H1 (cell line): ENCODE data around the gene MEI1. TPM values are rescaled to one million over a fixed set of nuclear protein-coding genes. Genes with fewer than 3 reads are reported as not detected.

Source experiments
- CTCF ChIA-PET: fragments of 300-600 bp; sonication (Branson Sonifier 250); formaldehyde crosslinking; loops from one replicate; lab custom pipeline; 2021; ENCODE audit not compliant: partially characterized antibody; lab: Charles Lee
- POLR2A ChIA-PET: fragments of 300-600 bp; sonication (Branson Sonifier 250); formaldehyde crosslinking; loops from one replicate; lab custom pipeline; 2021; ENCODE audit warnings: inconsistent platforms; ENCODE audit not compliant: partially characterized antibody; lab: Charles Lee
- DNase-seq, 2 experiments: peaks; one replicate each; pipeline versions ENCODE4 v3.0.0 to v3.0.0-alpha.2; 2010 to 2022; ENCODE audit warnings: low spot score in 2 of 2, low read depth in 1 of 2, mixed read lengths in 1 of 2
- FAIRE-seq: peaks from 2 replicates; lab custom pipeline; 2011; peaks lifted over from hg19 to GRCh38; lab: Jason Lieb, UNC
- H2AFZ ChIP-seq: 2 replicates; pipeline ENCODE4 v1.8.1; 2012; ENCODE audit warnings: low read length, inconsistent platforms
- H2AK5ac ChIP-seq: 2 replicates; pipeline ENCODE4 v1.6.1; 2013; ENCODE audit warnings: low read depth, low read length
- H2BK120ac ChIP-seq: replicated peaks from 2 replicates; pipeline ENCODE3; 2013; ENCODE audit warnings: low read depth, low read length, inconsistent platforms
- H2BK12ac ChIP-seq: 2 replicates; pipeline ENCODE4 v1.6.1; 2013; ENCODE audit warnings: low read depth, low read length
- H2BK15ac ChIP-seq: 2 replicates; pipeline ENCODE4 v1.6.1; 2013; ENCODE audit warnings: low read length
- H2BK20ac ChIP-seq: 2 replicates; pipeline ENCODE4 v1.6.1; 2013; ENCODE audit warnings: low read length
- H2BK5ac ChIP-seq: 2 replicates; pipeline ENCODE4 v1.6.1; 2013; ENCODE audit warnings: low read depth, low read length
- H3K14ac ChIP-seq: 2 replicates; pipeline ENCODE4 v1.6.1; 2013; ENCODE audit warnings: inconsistent platforms; ENCODE audit not compliant: insufficient read length
- H3K18ac ChIP-seq: 2 replicates; pipeline ENCODE4 v1.6.1; 2013; ENCODE audit warnings: low read length; ENCODE audit errors: extremely low read depth
- H3K23ac ChIP-seq: 2 replicates; pipeline ENCODE4 v1.6.1; 2013; ENCODE audit warnings: inconsistent platforms; ENCODE audit not compliant: insufficient read length
- H3K23me2 ChIP-seq: 2 replicates; pipeline ENCODE4 v1.6.1; 2013; ENCODE audit warnings: low read depth, low read length
- H3K27ac ChIP-seq: 2 replicates; pipeline ENCODE4 v1.6.1; 2011; ENCODE audit warnings: low read depth, low read length, inconsistent platforms
- H3K27me3 ChIP-seq, 4 experiments: replicated peaks in 1 of 4; 1 replicate in 1 of 4; 2 replicates in 3 of 4; pipeline versions ENCODE4 v1.6.1 to v1.8.1; 2011 to 2013; ENCODE audit warnings: low read length in 3 of 4, mild to moderate bottlenecking in 3 of 4, inconsistent platforms in 2 of 4, mixed read lengths in 2 of 4, moderate library complexity in 1 of 4; ENCODE audit not compliant: control insufficient read depth in 3 of 4, insufficient read depth in 3 of 4; ENCODE audit errors: extremely low read depth in 1 of 4
- H3K36me3 ChIP-seq, 4 experiments: 2 replicates each; pipeline versions ENCODE4 v1.6.1 to v1.8.1; 2011 to 2013; ENCODE audit warnings: mild to moderate bottlenecking in 4 of 4, low read length in 3 of 4, moderate library complexity in 2 of 4, control low read depth in 1 of 4, inconsistent platforms in 1 of 4; ENCODE audit not compliant: insufficient read depth in 4 of 4, control insufficient read depth in 2 of 4
- H3K4ac ChIP-seq: replicated peaks from 2 replicates; pipeline ENCODE3; 2013; ENCODE audit warnings: low read length, low read depth, mixed read lengths, inconsistent platforms; ENCODE audit not compliant: insufficient read length
- H3K4me1 ChIP-seq, 4 experiments: replicated peaks in 1 of 4; 1 replicate in 1 of 4; 2 replicates in 3 of 4; pipeline versions ENCODE4 v1.6.1 to v1.8.1; 2011 to 2013; ENCODE audit warnings: low read length in 3 of 4, inconsistent platforms in 2 of 4, mixed read lengths in 1 of 4; ENCODE audit not compliant: insufficient read depth in 4 of 4, control insufficient read depth in 3 of 4
- H3K4me2 ChIP-seq, 2 experiments: 2 replicates each; pipeline versions ENCODE4 v1.6.1 to v1.8.1; 2011 to 2013; ENCODE audit warnings: low read depth in 2 of 2, low read length in 2 of 2, control low read depth in 1 of 2, inconsistent platforms in 1 of 2, mild to moderate bottlenecking in 1 of 2; ENCODE audit not compliant: insufficient read depth in 1 of 2
- H3K4me3 ChIP-seq, 4 experiments: fragments of 200-600, 300-600 bp in 1 of 4; sonication (generic), shearing (Covaris generic), sonication (Bioruptor Twin) in 1 of 4; 2 replicates each; pipeline versions ENCODE4 v1.5.1 to v1.8.1; 2011 to 2016; ENCODE audit warnings: low read length in 4 of 4, low read depth in 3 of 4, control low read depth in 2 of 4, inconsistent platforms in 2 of 4, mild to moderate bottlenecking in 2 of 4, mixed read lengths in 1 of 4, moderate library complexity in 1 of 4; ENCODE audit not compliant: insufficient read depth in 2 of 4; ENCODE audit errors: extremely low read depth in 1 of 4
- H3K56ac ChIP-seq: replicated peaks from 2 replicates; pipeline ENCODE3; 2013; ENCODE audit warnings: low read depth, mild to moderate bottlenecking, mixed read lengths, low read length, inconsistent platforms; ENCODE audit not compliant: insufficient read length
- H3K79me1 ChIP-seq: 2 replicates; pipeline ENCODE4 v1.6.1; 2013; ENCODE audit warnings: low read depth, low read length, control low read depth
- H3K79me2 ChIP-seq, 2 experiments: 2 replicates each; pipeline versions ENCODE4 v1.6.1 to v1.8.1; 2012 to 2013; ENCODE audit warnings: low read length in 2 of 2, mild to moderate bottlenecking in 2 of 2, inconsistent platforms in 1 of 2; ENCODE audit not compliant: insufficient read depth in 2 of 2, control insufficient read depth in 1 of 2
- H3K9ac ChIP-seq, 4 experiments: replicated peaks in 1 of 4; 1 replicate in 1 of 4; 2 replicates in 3 of 4; pipeline versions ENCODE4 v1.6.1 to v1.8.1; 2011 to 2013; ENCODE audit warnings: low read depth in 3 of 4, low read length in 3 of 4, control low read depth in 2 of 4, mild to moderate bottlenecking in 2 of 4, moderate library complexity in 2 of 4, inconsistent platforms in 1 of 4; ENCODE audit errors: extremely low read depth in 1 of 4
- H3K9me3 ChIP-seq, 2 experiments: 2 replicates each; pipeline versions ENCODE4 v1.6.1 to v1.8.1; 2012 to 2013; ENCODE audit warnings: mild to moderate bottlenecking in 2 of 2, moderate library complexity in 2 of 2, control low read depth in 1 of 2, inconsistent platforms in 1 of 2, low read depth in 1 of 2, low read length in 1 of 2, mixed read lengths in 1 of 2; ENCODE audit not compliant: insufficient read depth in 2 of 2
- H4K20me1 ChIP-seq, 2 experiments: replicated peaks in 1 of 2; 2 replicates each; pipeline versions ENCODE3 to v1.8.1; 2011 to 2013; ENCODE audit warnings: inconsistent platforms in 2 of 2, low read length in 2 of 2, mild to moderate bottlenecking in 1 of 2; ENCODE audit not compliant: insufficient read depth in 2 of 2, control insufficient read depth in 1 of 2
- H4K5ac ChIP-seq: 2 replicates; pipeline ENCODE4 v1.6.1; 2013; ENCODE audit warnings: low read length, low read depth, mixed read lengths, inconsistent platforms; ENCODE audit not compliant: insufficient read length
- H4K8ac ChIP-seq: 2 replicates; pipeline ENCODE4 v1.8.0; 2013; ENCODE audit warnings: mild to moderate bottlenecking, moderate library complexity, low read length, inconsistent platforms; ENCODE audit not compliant: insufficient read depth; ENCODE audit errors: extremely low read depth
- H4K91ac ChIP-seq: replicated peaks from 2 replicates; pipeline ENCODE3; 2013; ENCODE audit warnings: low read length, mixed read lengths, inconsistent platforms; ENCODE audit not compliant: insufficient read length
- CREB1 ChIP-seq: IDR thresholded peaks from 2 replicates; pipeline ENCODE4 v1.6.1; 2012; ENCODE audit warnings: inconsistent platforms
- EGR1 ChIP-seq: IDR thresholded peaks from 2 replicates; pipeline ENCODE4 v1.6.1; 2011; ENCODE audit warnings: low read depth, low read length, borderline replicate concordance
- GABPA ChIP-seq: IDR thresholded peaks from 2 replicates; pipeline ENCODE4 v1.6.1; 2011; ENCODE audit warnings: mild to moderate bottlenecking, low read length, moderate library complexity, borderline replicate concordance; ENCODE audit not compliant: insufficient read depth
- KDM4A ChIP-seq: IDR thresholded peaks from one replicate; pipeline ENCODE4 v1.7.1; 2012; ENCODE audit warnings: low read depth, mild to moderate bottlenecking, moderate library complexity, low read length, inconsistent platforms; ENCODE audit not compliant: severe bottlenecking
- KDM5A ChIP-seq: fragments of 200-600 bp; IDR thresholded peaks from 2 replicates; pipeline ENCODE4 v1.7.1; 2012; ENCODE audit warnings: mild to moderate bottlenecking, low read length, inconsistent platforms, mixed read lengths
- NRF1 ChIP-seq: IDR thresholded peaks from 2 replicates; pipeline ENCODE4 v1.6.1; 2011; ENCODE audit warnings: mild to moderate bottlenecking, low read depth, low read length, improper control_type of control experiment
- RBBP5 ChIP-seq: IDR thresholded peaks from 2 replicates; pipeline ENCODE4 v1.7.1; 2012; ENCODE audit warnings: low read depth, mild to moderate bottlenecking, inconsistent platforms, low read length, moderate library complexity, borderline replicate concordance
- SIRT6 ChIP-seq: IDR thresholded peaks from one replicate; pipeline ENCODE4 v1.7.1; 2012; ENCODE audit warnings: low read length, inconsistent platforms
- SP2 ChIP-seq: IDR thresholded peaks from 2 replicates; pipeline ENCODE4 v1.6.1; 2012; ENCODE audit warnings: mild to moderate bottlenecking, low read length, inconsistent platforms
- SP4 ChIP-seq: IDR thresholded peaks from 2 replicates; pipeline ENCODE4 v1.6.1; 2012; ENCODE audit warnings: low read length, inconsistent platforms
- SUZ12 ChIP-seq: fragments of 200-600 bp; sonication (generic); IDR thresholded peaks from 2 replicates; pipeline ENCODE4 v1.6.1; 2012; ENCODE audit warnings: mild to moderate bottlenecking, inconsistent platforms, low read length, moderate library complexity, mixed read lengths
- TAF7 ChIP-seq: optimal IDR thresholded peaks from 2 replicates; pipeline ENCODE3; 2011; ENCODE audit warnings: low read depth, mild to moderate bottlenecking, inconsistent platforms, low read length, moderate library complexity, borderline replicate concordance
- WGBS, 2 experiments: shearing (Covaris generic) in 1 of 2; methylation state at CpG; one replicate each; pipeline versions ENCODE4 v1.1.6 to v1.1.7; 2013 to 2015; ENCODE audit warnings: low lambda C conversion rate in 2 of 2, mixed read lengths in 2 of 2, inconsistent platforms in 1 of 2, low coverage in 1 of 2, missing lambda C conversion rate in 1 of 2; ENCODE audit not compliant: insufficient replicate concordance in 2 of 2, insufficient coverage in 1 of 2, insufficient read length in 1 of 2; ENCODE audit errors: extremely low coverage in 1 of 2, missing lambda C conversion rate in 1 of 2; 5-methylcytosine and 5-hydroxymethylcytosine counted together
- polyA plus RNA-seq, 7 experiments: library from polyadenylated mRNA; depleted of rRNA in 3 of 7; stranded (reverse) in 5 of 7; unstranded in 2 of 7; fragments of >200 nt in 5 of 7; fragments of 200-250 nt in 2 of 7; gene quantifications; 1 replicate in 5 of 7; 2 replicates in 1 of 7; 4 replicates in 1 of 7; pipeline versions ENCODE4 v1.2.1 to v1.2.3, GENCODE V29; 2011 to 2013; ENCODE audit warnings: missing spikeins in 2 of 7, mixed read lengths in 2 of 7
- total RNA-seq: library from RNA; stranded (reverse); fragmentation: NEBNext Ultra II Directional; extraction: Animal tissue kit (Norgen Biotek cat#: 25700); gene quantifications from 2 replicates; pipeline ENCODE4 v1.2.1, GENCODE V29; 2021
- TF ChIP-seq, protein P1 (sequence below): IDR thresholded peaks from 2 replicates; pipeline ENCODE4 v1.6.1; 2012; ENCODE audit warnings: low read length, inconsistent platforms

The MEI1 gene
- total and polyA plus RNA-seq, 2 of the 8 experiments (the other 6 are each of a cell fraction or from before 2014, with no cell fraction given) = 0.27 to 0.54 TPM

DNA sequence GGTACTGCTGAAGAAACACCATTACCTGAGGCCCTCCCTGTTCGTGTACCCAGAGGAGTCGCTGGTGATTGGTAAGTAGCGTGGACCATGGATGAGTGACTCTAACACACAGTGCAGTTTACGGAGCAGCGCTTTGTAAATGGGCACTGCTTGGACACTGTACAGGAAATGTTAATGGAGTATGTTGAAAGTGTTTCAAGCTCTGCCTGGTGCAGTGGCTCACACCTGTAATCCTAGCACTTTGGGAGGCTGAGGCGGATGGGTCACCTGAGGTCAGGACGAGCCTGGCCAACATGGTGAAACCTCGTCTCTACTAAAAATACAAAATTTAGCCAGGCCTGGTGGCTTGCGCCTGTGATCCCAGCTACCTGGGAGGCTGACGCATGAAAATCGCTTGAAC lies 48.5 kb upstream of the MEI1 start:
- POLR2A ChIA-PET = interaction anchor here (1.3 to 16.5 kb wide), 8 partner anchors 9 to 41 kb away, joined by 3 to 129 read pairs (median 5); partner anchors contain the start of genes DESI1 and XRCC6
- 98% methylated on average over 11 of the region's 11 CpGs; no CpG with 5 or more reads in 1 of the 2 experiments for WGBS, 2 experiments

More for the DNA sequence above, 48.5 kb upstream of the MEI1 start:
- H3K4ac ChIP-seq = no peak overlapping the region
- H3K23ac ChIP-seq = no peak overlapping the region
- H4K8ac ChIP-seq = no peak overlapping the region
- H3K23me2 ChIP-seq = no peaks in the 10 kb centered on the region
- H3K79me1 ChIP-seq = no peaks in the 10 kb centered on the region; the same call in 1 of the 2 replicates
- H2BK20ac ChIP-seq = no peak overlapping the region
- no peak overlapping the region for H2BK12ac ChIP-seq
- no peak overlapping the region for H2AFZ ChIP-seq
- no peak for TF ChIP-seq SUZ12
- TF ChIP-seq CREB1 = no peak
- no peak for TF ChIP-seq NRF1
- no peak for TF ChIP-seq KDM5A
- no peak for TF ChIP-seq SIRT6
- TF ChIP-seq RBBP5 = no peak
- TF ChIP-seq KDM4A = no peak
- TF ChIP-seq EGR1 = no peak
- no peak for TF ChIP-seq SP2
- no peak for TF ChIP-seq SP4
- no peak for TF ChIP-seq GABPA
- TF ChIP-seq, protein P1, sequence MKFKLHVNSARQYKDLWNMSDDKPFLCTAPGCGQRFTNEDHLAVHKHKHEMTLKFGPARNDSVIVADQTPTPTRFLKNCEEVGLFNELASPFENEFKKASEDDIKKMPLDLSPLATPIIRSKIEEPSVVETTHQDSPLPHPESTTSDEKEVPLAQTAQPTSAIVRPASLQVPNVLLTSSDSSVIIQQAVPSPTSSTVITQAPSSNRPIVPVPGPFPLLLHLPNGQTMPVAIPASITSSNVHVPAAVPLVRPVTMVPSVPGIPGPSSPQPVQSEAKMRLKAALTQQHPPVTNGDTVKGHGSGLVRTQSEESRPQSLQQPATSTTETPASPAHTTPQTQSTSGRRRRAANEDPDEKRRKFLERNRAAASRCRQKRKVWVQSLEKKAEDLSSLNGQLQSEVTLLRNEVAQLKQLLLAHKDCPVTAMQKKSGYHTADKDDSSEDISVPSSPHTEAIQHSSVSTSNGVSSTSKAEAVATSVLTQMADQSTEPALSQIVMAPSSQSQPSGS = no peak
- TF ChIP-seq TAF7 = no peak
- no peak overlapping the region for H4K91ac ChIP-seq
- peaks cover 46 to 93% (median 73%) of the 10 kb centered on the region in 4 experiments for H3K36me3 ChIP-seq
- no peak overlapping the region for H3K14ac ChIP-seq
- peaks cover 0 to 5% of the 10 kb centered on the region in 2 experiments for H4K20me1 ChIP-seq
- no peak overlapping the region for H3K4me2 ChIP-seq
- H3K27ac ChIP-seq = no peak overlapping the region
- no peak overlapping the region for H2BK5ac ChIP-seq
- H3K18ac ChIP-seq = no peak overlapping the region
- H3K4me1 ChIP-seq = no peaks in the 10 kb centered on the region
- CTCF ChIA-PET = interaction anchor here (1.2 to 1.8 kb wide), 4 partner anchors 9 to 96 kb away, joined by 3 to 7 read pairs (median 4); no protein-coding TSS in a partner anchor
- H3K4me3 ChIP-seq = no peak overlapping the region
- H2AK5ac ChIP-seq = no peak overlapping the region
- no peak overlapping the region for H4K5ac ChIP-seq
- no peak overlapping the region for H2BK120ac ChIP-seq
- H2BK15ac ChIP-seq = no peak overlapping the region
- DNase-seq = no peak
- no peaks in the 10 kb centered on the region; a peak in 1 of 4 replicates for H3K79me2 ChIP-seq
- H3K56ac ChIP-seq = no peak overlapping the region
- no peak overlapping the region for H3K9ac ChIP-seq
- no peak for FAIRE-seq
- no peaks in the 10 kb centered on the region for H3K27me3 ChIP-seq
- H3K9me3 ChIP-seq = no peaks in the 10 kb centered on the region
